ENCODE results near the gene C16orf54.
A peak's percentile ranks its signal among the peaks of the same experiment; 100 is the strongest.
"Not testable (repeated sequence)": the region's sequence is repeated elsewhere in the genome, so short reads cannot be mapped to it uniquely, and the experiment has no call there.

C16orf54 gene

GRCh38 chr16:29770250-29770929, 24.6 kb upstream of the C16orf54 start:
- no peak for DNase-seq

GRCh38 chr16:29769507-29769906, 23.7 kb upstream of the C16orf54 start:
- DNase-seq: no peak

DNA sequence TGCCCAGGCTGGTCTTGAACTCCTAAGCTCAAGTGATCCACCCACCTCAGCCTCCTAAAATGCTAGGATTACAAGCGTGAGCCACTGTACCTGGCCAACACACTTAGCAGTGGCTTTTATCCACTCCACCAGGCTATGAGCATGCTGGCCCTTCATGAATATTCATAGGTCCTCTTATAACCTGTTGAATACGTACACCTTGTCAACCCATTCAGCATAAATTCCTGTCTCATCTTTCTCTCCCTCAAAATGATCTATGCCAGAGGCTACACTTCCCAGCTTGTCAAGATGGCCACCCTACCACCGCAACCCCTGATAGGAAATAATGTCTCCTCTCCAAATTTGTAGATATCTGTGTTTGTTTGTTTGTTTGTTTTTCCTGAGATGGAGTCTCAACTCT, 21.3 kb upstream of the C16orf54 start:
- DNase-seq: no peak

GRCh38 chr16:29766571-29766970, 20.8 kb upstream of the C16orf54 start:
- no peak for DNase-seq

DNA sequence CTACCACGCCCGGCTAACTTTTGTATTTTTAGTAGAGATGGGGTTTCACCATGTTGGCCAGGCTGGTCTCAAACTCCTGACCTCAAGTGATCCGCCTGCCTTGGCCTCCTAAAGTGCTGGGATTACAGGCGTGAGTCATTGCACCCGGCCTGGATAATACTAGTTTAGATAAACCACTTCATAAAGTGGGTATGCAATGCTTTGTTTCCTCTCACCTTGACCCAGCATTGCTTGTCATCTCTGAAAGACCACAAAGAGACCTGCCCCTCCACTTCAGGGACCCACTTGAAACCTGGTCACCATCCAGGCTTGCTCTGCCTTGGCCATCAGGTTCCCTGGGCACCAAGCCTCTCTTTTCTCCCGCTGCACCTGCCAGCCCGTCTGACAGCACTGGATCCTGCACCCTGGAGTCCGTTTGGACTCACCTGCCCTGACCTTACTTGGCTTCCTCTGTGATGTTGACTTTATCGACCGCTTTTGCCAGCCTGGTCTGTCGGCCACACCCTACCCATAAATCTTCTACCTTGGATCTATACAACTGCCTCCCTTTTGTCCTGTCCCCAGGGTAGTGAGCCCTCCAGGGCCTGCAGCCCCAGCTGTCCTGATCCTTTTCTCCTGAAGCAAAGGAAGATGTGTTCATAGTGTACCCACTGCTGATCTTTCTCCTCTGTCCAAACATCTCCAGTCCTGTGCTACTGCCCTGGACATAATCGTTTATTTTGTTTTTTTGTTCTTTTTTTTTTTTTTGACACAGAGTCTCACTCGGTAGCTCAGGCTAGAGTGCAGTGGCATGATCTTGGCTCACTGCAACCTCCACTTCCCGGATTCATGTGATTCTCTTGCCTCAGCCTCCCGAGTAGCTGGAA, 19.6 kb upstream of the C16orf54 start:
- no peak for DNase-seq

DNA sequence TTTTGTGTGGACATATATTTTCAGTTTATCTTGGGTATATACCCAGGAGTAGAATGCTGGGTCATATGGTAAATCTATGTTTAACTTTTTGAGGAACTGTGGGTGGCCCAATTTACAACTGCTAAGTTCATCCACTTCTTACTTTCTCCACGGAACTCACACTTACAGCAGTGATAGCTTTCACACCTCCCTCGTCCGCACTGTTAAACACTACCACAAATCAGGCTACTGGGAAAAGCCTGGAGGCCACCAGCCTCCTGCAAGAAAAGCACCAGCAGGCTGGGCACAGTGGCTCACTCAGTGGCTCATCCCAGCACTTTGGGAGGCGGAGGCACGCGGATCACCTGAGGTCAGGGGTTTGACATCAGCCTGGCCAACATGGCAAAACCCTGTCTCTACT, 17.5 kb upstream of the C16orf54 start:
- peak in 7 of 56 donors; percentile 3 to 37 (median 9) for DNase-seq

DNA sequence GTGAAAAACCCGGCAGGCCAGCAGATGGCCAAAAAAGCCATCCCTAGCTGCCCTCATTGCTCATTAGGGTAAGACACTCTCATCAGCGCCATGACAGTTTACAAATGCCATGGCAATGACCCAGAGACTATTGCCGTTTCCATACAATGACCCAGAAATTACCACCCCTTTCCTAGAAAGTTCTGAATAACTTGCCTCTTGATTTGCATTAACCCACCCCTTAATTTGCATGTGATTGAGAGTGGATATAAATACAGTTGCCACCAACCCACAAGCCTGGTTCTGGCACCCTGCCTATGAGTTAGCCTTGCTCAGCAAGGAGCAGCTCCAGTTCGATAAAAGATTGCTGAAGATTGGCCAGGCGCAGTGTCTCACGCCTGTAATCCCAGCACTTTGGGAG, 16.1 kb upstream of the C16orf54 start:
- peak in 2 of 56 donors; percentile 1 to 4 for DNase-seq

GRCh38 chr16:29761280-29761651, 15.5 kb upstream of the C16orf54 start:
- DNase-seq: not testable (repeated sequence)

DNA sequence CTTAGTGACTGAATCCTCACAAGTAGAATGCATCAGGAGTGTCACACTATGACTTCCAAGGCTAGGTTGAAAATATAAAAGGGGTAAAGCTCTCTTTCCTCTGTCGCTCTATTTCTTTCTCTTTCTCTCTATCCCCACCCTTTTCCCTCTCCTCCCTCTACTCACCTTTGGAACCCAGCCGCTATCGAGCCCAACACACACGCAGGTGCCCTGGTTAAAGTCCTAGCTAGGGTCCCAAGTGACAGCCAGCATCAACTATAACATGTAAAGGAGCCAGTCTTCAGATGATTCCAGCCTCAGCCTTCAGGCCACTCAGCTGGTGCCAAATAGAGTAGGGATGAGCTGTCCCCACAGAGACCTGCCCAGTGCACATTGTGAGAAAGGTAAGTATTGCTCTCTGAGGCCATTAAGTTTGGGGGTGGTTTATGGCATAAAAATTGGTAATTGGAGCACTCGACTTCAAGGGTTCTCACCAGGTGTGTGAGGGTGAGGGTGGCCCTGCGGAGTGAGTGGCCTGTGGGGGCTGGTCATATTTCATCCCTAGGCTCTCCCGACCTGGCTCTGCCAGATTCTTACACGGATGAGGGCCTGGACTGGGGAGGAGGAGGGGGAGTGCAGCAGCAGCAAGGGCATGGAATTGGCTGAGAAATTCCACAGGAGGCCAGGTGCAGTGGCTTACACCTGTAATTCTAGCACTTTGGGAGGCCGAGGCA, 14.9 kb upstream of the C16orf54 start:
- no peak for DNase-seq

- DNase-seq: no peak
Measured at GRCh38 chr16:29757950-29758466, 12.2 kb upstream of the C16orf54 start.

DNA sequence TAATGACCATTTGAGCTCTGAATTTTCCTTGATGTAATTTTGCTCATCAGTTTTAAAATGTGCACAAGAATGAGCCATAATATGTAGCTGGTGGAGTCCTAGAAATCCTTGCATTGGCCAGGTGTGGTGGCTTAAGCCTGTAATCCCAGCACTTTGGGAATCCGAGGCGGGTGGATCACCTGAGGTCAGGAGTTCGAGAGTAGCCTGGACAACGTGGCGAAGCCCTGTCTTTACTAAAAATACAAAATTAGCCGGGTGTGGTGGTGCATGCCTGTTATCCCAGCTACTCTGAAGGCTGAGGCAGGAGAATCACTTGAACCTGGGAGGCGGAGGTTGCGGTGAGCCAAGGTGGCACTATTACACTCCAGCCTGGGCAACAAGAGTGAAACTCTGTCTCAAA, 11.3 kb upstream of the C16orf54 start:
- not testable (repeated sequence) for DNase-seq

DNA sequence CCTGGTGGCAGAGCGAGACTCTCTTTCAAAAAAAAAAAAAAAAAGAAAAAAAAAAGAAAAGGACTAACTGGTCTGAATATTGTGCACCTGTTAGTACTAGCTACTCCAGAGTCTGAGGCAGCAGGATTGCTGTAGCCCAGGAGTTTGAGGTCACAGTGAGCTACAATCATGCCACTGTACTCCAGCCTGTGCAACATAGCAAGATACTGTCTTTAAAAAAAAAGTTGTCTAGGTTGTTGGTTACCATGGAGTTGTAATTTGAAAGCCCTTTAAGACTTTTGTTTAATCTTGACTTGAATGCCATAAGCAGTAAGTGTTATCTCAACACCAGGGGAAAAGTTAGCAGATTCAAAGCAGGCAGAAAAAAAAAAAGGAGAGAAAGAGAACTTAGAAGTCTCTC, 10.9 kb upstream of the C16orf54 start:
- no peak for DNase-seq

GRCh38 chr16:29753516-29753915, 7.7 kb upstream of the C16orf54 start:
- DNase-seq: no peak

GRCh38 chr16:29748760-29749149, 3.0 kb upstream of the C16orf54 start:
- DNase-seq: not testable (repeated sequence)

DNA sequence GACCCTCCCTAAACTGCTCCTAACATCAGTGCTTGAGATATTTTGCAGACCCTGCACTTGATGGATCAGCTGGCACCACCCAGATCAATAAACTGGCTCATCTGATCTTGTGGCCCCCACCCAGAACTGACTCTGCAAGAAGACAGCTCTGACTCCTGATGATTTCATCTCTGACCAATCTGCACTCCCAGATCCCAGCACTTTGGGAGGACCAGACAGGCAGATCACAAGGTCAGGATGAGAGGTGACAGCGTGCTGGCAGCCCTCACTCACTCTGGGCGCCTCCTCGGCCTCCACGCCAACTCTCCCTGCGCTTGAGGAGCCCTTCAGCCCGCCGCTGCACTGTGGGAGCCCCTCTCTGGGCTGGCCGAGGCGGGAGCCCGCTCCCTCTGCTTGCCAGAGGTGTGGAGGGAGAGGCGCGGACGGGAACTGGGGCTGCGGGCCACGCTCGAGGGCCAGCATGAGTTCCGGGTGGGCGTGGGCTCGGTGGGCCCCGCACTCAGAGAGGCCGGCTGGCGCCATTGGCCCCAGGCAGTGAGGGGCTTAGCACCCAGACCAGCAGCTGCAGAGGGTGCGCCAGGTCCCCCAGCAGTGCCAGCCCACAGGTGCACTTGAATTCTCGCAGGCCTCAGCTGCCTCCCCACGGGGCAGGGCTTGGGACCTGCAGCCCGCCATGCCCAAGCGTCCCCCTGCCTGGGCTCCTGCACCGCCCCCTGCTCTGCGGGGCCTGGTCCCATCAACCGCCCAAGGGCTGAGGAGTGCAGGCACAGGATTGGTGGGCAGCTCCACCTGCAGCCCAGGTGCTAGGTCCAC, 2.4 kb upstream of the C16orf54 start:
- DNase-seq: no peak

DNA sequence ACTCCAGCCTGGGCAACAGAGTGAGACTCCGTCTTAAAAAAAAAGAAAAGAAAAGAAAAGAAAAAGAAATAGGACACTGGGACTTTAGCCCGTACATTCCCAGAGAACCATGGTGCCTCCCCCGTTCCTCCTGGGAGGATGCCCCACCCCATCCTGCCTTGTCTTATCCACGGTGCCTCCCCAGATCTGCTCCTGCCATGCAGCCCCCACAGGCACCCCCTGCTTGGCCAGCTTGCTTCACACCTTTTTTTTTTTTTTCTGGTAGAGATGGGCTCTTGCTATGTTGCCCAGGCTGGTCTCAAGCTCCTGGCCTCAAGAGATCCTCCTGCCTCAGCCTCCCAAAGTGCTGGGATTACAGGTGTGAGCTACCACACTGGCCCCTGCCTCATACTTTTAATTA, 728 bp upstream of the C16orf54 start:
- not testable (repeated sequence) for DNase-seq

GRCh38 chr16:29745121-29745852, 503 bp downstream of the C16orf54 start:
- no peak for DNase-seq

GRCh38 chr16:29744541-29745101, 1.2 kb downstream of the C16orf54 start:
- DNase-seq: no peak

- no peak for DNase-seq
Measured at GRCh38 chr16:29743827-29744531, 1.8 kb downstream of the C16orf54 start.
